ENCODE results near the gene ARHGEF37. TPM values are rescaled to one million over a fixed set of nuclear protein-coding genes. Genes with fewer than 3 reads are reported as not detected.
A peak's percentile ranks its signal among the peaks of the same experiment; 100 is the strongest.
"Not testable (repeated sequence)": the region's sequence is repeated elsewhere in the genome, so short reads cannot be mapped to it uniquely, and the experiment has no call there.

ARHGEF37 gene
- total RNA-seq, result 2.4 and 3.3 TPM in 2 replicates
- long read RNA-seq, partial matches to known transcripts, result 1 of 3 reads
- long read RNA-seq, other reads (novel, unspliced or antisense), result 2 of 3 reads

- H3K27me3 Mint-ChIP-seq, result peaks cover 19% of the 10 kb centered on the region
- no peaks in the 10 kb centered on the region for H3K36me3 Mint-ChIP-seq (ENCODE audit: insufficient read depth)
- DNase-seq (ENCODE audit: low spot score, unreplicated experiment), result peak; percentile 20
- no peaks in the 10 kb centered on the region for H3K9me3 Mint-ChIP-seq (ENCODE audit: low read depth)
- H3K27ac Mint-ChIP-seq, result peak within 1 kb of the TSS; percentile 59
- H3K4me1 Mint-ChIP-seq (ENCODE audit: low read depth), result peaks cover 8% of the 10 kb centered on the region
- H3K4me3 Mint-ChIP-seq (ENCODE audit: low read depth), result peak within 1 kb of the TSS; percentile 71
- TF ChIP-seq, protein P1, sequence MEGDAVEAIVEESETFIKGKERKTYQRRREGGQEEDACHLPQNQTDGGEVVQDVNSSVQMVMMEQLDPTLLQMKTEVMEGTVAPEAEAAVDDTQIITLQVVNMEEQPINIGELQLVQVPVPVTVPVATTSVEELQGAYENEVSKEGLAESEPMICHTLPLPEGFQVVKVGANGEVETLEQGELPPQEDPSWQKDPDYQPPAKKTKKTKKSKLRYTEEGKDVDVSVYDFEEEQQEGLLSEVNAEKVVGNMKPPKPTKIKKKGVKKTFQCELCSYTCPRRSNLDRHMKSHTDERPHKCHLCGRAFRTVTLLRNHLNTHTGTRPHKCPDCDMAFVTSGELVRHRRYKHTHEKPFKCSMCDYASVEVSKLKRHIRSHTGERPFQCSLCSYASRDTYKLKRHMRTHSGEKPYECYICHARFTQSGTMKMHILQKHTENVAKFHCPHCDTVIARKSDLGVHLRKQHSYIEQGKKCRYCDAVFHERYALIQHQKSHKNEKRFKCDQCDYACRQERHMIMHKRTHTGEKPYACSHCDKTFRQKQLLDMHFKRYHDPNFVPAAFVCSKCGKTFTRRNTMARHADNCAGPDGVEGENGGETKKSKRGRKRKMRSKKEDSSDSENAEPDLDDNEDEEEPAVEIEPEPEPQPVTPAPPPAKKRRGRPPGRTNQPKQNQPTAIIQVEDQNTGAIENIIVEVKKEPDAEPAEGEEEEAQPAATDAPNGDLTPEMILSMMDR (IDR thresholded peaks at IDR 0.05; ENCODE audit: unreplicated experiment), result no peak
These were observed at the start of gene ARHGEF37 for GRCh38 chr5:149581192-149581861. TSS of gene ARHGEF37 (plus strand) at chr5:149581498. CDS start at chr5:149597770, 16,272 bp downstream.

- Mint-ChIP-seq H3K4me1 (ENCODE audit: low read depth) (peaks cover 27% of the 10 kb centered on the region), H3K27ac (no peak overlapping the region), H3K9me3 (ENCODE audit: low read depth) (no peaks in the 10 kb centered on the region), H3K36me3 (ENCODE audit: insufficient read depth) (peaks cover 15% of the 10 kb centered on the region), H3K27me3 (no peaks in the 10 kb centered on the region), H3K4me3 (ENCODE audit: low read depth) (no peak overlapping the region)
- TF ChIP-seq, protein P1 (IDR thresholded peaks at IDR 0.05; ENCODE audit: unreplicated experiment), result no peak
- no peak for DNase-seq (ENCODE audit: low spot score, unreplicated experiment)
These were observed 48.9 kb upstream of the ARHGEF37 start for GRCh38 chr5:149532413-149532812.

- Mint-ChIP-seq H3K27ac (peak overlapping the region; percentile 49), H3K36me3 (ENCODE audit: insufficient read depth) (peaks cover 22% of the 10 kb centered on the region)
- H3K27me3 Mint-ChIP-seq, result not testable (repeated sequence)
These were observed 45.5 kb upstream of the ARHGEF37 start for GRCh38 chr5:149535787-149536186.

DNA sequence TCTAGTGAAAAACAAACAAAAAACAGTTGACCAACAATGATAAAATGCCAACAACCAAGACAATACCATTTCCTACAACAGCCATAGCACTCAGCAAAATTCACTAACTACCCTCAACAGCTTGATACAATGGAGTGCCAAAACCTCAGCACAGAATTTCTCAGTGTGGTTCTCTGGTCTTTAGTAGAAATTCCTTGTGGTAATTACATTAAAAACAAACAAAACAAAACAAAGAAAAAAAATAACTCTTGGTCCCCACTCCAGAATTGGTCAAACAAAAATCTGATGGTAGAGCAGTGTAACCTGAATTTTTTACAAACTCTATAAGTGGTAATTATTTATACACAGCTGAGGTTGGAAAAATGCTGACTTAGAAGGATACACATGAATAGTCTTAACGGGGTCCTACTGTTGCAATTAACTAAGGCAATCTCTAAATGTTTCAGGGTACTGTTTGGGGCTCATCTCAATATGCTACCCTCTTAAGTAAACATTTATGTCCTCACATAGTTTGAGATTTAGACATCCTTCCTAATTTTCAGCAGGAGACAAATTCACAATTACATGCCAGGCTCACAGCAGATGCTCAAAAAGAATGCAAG lies 43.8 kb upstream of the ARHGEF37 start:
- H3K27ac Mint-ChIP-seq, result peak overlapping the region; percentile 73
- no peak for DNase-seq (ENCODE audit: low spot score, unreplicated experiment)
- no peaks in the 10 kb centered on the region for H3K9me3 Mint-ChIP-seq (ENCODE audit: low read depth)
- H3K4me1 Mint-ChIP-seq (ENCODE audit: low read depth), result peaks cover 13% of the 10 kb centered on the region
- H3K36me3 Mint-ChIP-seq (ENCODE audit: insufficient read depth), result peaks cover 26% of the 10 kb centered on the region
- no peaks in the 10 kb centered on the region for H3K27me3 Mint-ChIP-seq
- TF ChIP-seq, protein P1 (IDR thresholded peaks at IDR 0.05; ENCODE audit: unreplicated experiment), result no peak
- no peak overlapping the region for H3K4me3 Mint-ChIP-seq (ENCODE audit: low read depth)

More at GRCh38 chr5:149535787-149536186, 45.5 kb upstream of the ARHGEF37 start:
- H3K9me3 Mint-ChIP-seq (ENCODE audit: low read depth); H3K4me3 Mint-ChIP-seq (ENCODE audit: low read depth); DNase-seq (ENCODE audit: low spot score, unreplicated experiment): not testable (repeated sequence)
- peaks cover 13% of the 10 kb centered on the region for H3K4me1 Mint-ChIP-seq (ENCODE audit: low read depth)

DNA sequence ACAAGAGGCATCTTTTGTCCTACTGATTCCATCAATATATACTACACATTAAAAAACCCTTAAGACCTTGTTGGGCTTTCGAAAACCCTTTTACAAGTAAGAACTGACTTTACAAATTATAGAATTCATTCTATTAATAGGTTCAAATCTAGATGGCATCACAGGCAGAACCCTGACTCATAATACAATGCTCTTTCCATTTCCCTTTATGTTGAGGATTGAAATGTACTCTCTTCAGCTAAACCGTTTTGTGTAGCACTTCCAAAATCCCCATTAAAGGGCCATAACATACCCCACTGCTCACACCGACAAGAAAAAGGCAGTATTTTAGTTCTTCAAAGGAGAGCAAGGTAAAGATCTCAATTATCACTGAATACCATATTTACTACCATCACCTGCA lies 41.2 kb upstream of the ARHGEF37 start:
- no peak for DNase-seq (ENCODE audit: low spot score, unreplicated experiment)
- TF ChIP-seq, protein P1 (IDR thresholded peaks at IDR 0.05; ENCODE audit: unreplicated experiment), result no peak
- H3K27me3 Mint-ChIP-seq, result no peaks in the 10 kb centered on the region
- no peak overlapping the region for H3K4me3 Mint-ChIP-seq (ENCODE audit: low read depth)
- H3K36me3 Mint-ChIP-seq (ENCODE audit: insufficient read depth), result peaks cover 22% of the 10 kb centered on the region
- H3K9me3 Mint-ChIP-seq (ENCODE audit: low read depth), result no peaks in the 10 kb centered on the region
- H3K27ac Mint-ChIP-seq, result peak overlapping the region; percentile 34
- peaks cover 22% of the 10 kb centered on the region for H3K4me1 Mint-ChIP-seq (ENCODE audit: low read depth)
